ENCODE measurements around the gene EXOSC3. TPM values are rescaled to one million over a fixed set of nuclear protein-coding genes. Genes with fewer than 3 reads are reported as not detected.

EXOSC3 gene
- total RNA-seq, 2 experiments from 2014 or later, result 82.6 to 103 TPM

DNA sequence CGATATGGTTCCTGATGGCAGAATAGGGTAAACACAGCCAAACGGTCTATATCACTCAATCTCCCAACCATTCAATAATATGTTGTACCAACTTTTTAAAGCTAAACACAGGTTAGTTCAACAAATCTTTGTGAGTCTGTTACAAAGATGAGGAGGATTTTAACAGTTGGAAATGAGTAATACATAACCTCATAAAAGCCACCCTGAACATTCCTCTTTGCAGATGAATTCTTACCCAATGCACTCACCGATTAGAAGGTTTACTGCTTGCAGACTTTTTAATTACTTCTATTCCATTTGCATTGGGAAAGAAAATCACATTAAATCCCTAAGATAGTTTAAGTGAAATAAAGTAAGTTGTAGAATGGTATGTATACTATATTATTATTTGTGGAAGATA lies 54.6 kb downstream of the EXOSC3 start:
- no TSS peak for BruUV-seq (replicated peaks)
- intact Hi-C loops (cut with micrococcal nuclease; ENCODE audit: unreplicated experiment), result no loop called here

More for the DNA sequence above, 54.6 kb downstream of the EXOSC3 start:
- Histone ChIP-seq H3K9me2 (ENCODE audit: insufficient read depth, low read length) (no peaks in the 10 kb centered on the region), H2AFZ (ENCODE audit: low read length) (no peak overlapping the region), H3K36me3 (ENCODE audit: insufficient read depth, low read length) (no peaks in the 10 kb centered on the region), H3K27ac (ENCODE audit: low read depth, low read length, poor library complexity, severe bottlenecking) (no peak overlapping the region), H3K9me3 (ENCODE audit: low read length) (no peaks in the 10 kb centered on the region), H3K4me2 (ENCODE audit: low read length) (no peak overlapping the region), H4K20me1 (ENCODE audit: insufficient read depth, low read length) (no peaks in the 10 kb centered on the region), H3K4me1 (ENCODE audit: insufficient read depth, low read length, poor library complexity, severe bottlenecking) (no peaks in the 10 kb centered on the region), H3K79me2 (ENCODE audit: insufficient read depth, low read depth, low read length) (no peaks in the 10 kb centered on the region), H3K4me3 (ENCODE audit: low read depth, low read length, poor library complexity, severe bottlenecking) (no peak overlapping the region)
- DNase-seq (ENCODE audit: low spot score), result no peak
- no peak for TF ChIP-seq EZH2phosphoT487 (IDR thresholded peaks at IDR 0.05; ENCODE audit: borderline replicate concordance, low read depth, low read length)
- TF ChIP-seq, protein P1, sequence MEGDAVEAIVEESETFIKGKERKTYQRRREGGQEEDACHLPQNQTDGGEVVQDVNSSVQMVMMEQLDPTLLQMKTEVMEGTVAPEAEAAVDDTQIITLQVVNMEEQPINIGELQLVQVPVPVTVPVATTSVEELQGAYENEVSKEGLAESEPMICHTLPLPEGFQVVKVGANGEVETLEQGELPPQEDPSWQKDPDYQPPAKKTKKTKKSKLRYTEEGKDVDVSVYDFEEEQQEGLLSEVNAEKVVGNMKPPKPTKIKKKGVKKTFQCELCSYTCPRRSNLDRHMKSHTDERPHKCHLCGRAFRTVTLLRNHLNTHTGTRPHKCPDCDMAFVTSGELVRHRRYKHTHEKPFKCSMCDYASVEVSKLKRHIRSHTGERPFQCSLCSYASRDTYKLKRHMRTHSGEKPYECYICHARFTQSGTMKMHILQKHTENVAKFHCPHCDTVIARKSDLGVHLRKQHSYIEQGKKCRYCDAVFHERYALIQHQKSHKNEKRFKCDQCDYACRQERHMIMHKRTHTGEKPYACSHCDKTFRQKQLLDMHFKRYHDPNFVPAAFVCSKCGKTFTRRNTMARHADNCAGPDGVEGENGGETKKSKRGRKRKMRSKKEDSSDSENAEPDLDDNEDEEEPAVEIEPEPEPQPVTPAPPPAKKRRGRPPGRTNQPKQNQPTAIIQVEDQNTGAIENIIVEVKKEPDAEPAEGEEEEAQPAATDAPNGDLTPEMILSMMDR (conservative IDR thresholded peaks at IDR 0.05; ENCODE audit: low read length), result no peak
- ChIA-PET CTCF (ENCODE audit: unreplicated experiment) (no interaction called here), POLR2A (interaction anchor here (1.1 kb wide), 1 partner anchor 19 kb away, joined by 4 read pairs; no protein-coding TSS in a partner anchor)

Other genes with a start within 250 kb of the EXOSC3 start
- 9.4 and 16.1 TPM in 2 replicates for gene FBXO10, start 208.7 kb downstream of the EXOSC3 start, total RNA-seq (2014; rRNA removed; shearing (Covaris generic))
- gene FBXO10, start 208.7 kb downstream of the EXOSC3 start, total RNA-seq (2022), result 13.0 and 13.2 TPM in 2 replicates
- 215 and 231 TPM in 2 replicates for gene TOMM5, start 192.5 kb downstream of the EXOSC3 start, total RNA-seq (2014; rRNA removed; shearing (Covaris generic))
- gene TOMM5, start 192.5 kb downstream of the EXOSC3 start, total RNA-seq (2022), result 124 and 132 TPM in 2 replicates
- not detected in 2 replicates for gene FRMPD1, start 134.1 kb downstream of the EXOSC3 start, total RNA-seq (2014; rRNA removed; shearing (Covaris generic))
- not detected in 2 replicates for gene FRMPD1, start 134.1 kb downstream of the EXOSC3 start, total RNA-seq (2022)
- gene TRMT10B, start 31.3 kb downstream of the EXOSC3 start, total RNA-seq (2014; rRNA removed; shearing (Covaris generic)), result not detected in 2 replicates
- gene TRMT10B, start 31.3 kb downstream of the EXOSC3 start, total RNA-seq (2022), result 2.8 and 3.0 TPM in 2 replicates
- 10.9 and 12.8 TPM in 2 replicates for gene DCAF10, start 15.7 kb upstream of the EXOSC3 start, total RNA-seq (2014; rRNA removed; shearing (Covaris generic))
- 20.8 and 24.9 TPM in 2 replicates for gene DCAF10, start 15.7 kb upstream of the EXOSC3 start, total RNA-seq (2022)
- 20.1 and 31.8 TPM in 2 replicates for gene SLC25A51, start 119.1 kb upstream of the EXOSC3 start, total RNA-seq (2014; rRNA removed; shearing (Covaris generic))
- 32.4 and 34.3 TPM in 2 replicates for gene SLC25A51, start 119.1 kb upstream of the EXOSC3 start, total RNA-seq (2022)

Measured in OCI-LY7 (cell line).